ENCODE data around the gene SHLD2.
"Not testable (repeated sequence)": the region's sequence is repeated elsewhere in the genome, so short reads cannot be mapped to it uniquely, and the experiment has no call there.

The SHLD2 gene, protein sequence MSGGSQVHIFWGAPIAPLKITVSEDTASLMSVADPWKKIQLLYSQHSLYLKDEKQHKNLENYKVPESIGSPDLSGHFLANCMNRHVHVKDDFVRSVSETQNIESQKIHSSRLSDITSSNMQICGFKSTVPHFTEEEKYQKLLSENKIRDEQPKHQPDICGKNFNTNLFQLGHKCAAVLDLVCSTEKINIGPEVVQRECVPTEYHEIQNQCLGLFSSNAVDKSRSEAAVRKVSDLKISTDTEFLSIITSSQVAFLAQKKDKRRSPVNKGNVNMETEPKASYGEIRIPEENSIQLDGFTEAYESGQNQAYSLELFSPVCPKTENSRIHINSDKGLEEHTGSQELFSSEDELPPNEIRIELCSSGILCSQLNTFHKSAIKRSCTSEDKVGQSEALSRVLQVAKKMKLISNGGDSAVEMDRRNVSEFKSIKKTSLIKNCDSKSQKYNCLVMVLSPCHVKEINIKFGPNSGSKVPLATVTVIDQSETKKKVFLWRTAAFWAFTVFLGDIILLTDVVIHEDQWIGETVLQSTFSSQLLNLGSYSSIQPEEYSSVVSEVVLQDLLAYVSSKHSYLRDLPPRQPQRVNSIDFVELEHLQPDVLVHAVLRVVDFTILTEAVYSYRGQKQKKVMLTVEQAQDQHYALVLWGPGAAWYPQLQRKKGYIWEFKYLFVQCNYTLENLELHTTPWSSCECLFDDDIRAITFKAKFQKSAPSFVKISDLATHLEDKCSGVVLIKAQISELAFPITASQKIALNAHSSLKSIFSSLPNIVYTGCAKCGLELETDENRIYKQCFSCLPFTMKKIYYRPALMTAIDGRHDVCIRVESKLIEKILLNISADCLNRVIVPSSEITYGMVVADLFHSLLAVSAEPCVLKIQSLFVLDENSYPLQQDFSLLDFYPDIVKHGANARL

GRCh38 chr10:87094373-87095235 lies at the start of gene SHLD2, which contains the start of gene GLUD1:
TSS of gene SHLD2 (plus strand) at chr10:87095206. CDS start at chr10:87151355, 56,149 bp downstream.
TSS of gene GLUD1 (minus strand) at chr10:87094843. CDS start at chr10:87094769, 74 bp downstream.
- peak; percentile 81 for FAIRE-seq
- peak; percentile 74 for DNase-seq (ENCODE audit: extremely low spot score, insufficient read length, low read depth)

- FAIRE-seq (no peak), DNase-seq (ENCODE audit: extremely low spot score, insufficient read length, low read depth) (no peak)
Measured at GRCh38 chr10:87045434-87045938, 49.5 kb upstream of the SHLD2 start.

DNA sequence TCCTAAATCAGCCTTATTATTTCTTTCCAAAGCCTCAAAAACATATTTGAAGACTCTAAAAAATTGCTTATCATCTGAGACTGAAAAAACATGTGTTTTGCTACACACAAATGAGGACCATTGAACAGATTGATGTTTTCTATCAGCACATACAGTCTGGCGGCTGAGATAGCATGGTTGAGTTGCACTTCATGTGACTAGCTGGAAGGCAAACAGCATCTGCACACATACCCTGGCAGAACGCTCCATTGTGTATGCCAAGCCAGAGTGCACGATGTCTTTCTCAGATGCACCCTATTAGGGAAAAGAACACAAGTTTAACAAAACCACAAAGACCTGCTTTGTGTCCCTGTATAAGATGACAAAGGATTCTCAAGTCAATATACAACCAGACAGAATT lies 41.9 kb upstream of the SHLD2 start:
- DNase-seq (ENCODE audit: extremely low spot score, insufficient read length, low read depth) = no peak
- no peak for FAIRE-seq

DNA sequence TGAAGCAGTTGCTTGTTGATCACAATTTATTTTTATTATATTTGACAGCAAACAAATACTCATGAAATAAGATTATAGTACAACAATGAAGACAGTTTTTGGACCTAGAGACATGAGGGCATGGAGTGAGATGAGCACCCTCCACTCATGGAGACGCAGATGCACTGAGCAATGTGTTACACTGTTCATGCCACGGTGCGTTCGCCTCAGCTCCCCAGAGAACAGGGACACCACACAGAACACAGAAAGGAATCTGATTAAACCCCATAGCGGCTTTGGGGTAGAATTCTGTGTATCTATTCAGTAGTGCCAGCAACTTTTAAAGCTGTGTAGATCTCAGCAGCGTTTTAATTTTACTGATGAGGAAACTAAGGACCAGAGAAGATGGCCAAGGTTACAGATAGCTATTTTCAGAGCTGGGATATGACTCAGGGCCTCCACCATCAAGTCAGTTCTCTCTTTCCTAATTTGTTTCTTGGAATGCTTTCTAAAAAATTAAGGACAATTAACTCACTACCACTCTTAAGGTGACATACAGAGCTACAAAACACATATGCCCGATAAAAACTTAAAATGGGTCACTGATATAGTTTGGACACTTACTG lies 41.3 kb upstream of the SHLD2 start:
- DNase-seq (ENCODE audit: extremely low spot score, insufficient read length, low read depth) (no peak), FAIRE-seq (no peak)

DNA sequence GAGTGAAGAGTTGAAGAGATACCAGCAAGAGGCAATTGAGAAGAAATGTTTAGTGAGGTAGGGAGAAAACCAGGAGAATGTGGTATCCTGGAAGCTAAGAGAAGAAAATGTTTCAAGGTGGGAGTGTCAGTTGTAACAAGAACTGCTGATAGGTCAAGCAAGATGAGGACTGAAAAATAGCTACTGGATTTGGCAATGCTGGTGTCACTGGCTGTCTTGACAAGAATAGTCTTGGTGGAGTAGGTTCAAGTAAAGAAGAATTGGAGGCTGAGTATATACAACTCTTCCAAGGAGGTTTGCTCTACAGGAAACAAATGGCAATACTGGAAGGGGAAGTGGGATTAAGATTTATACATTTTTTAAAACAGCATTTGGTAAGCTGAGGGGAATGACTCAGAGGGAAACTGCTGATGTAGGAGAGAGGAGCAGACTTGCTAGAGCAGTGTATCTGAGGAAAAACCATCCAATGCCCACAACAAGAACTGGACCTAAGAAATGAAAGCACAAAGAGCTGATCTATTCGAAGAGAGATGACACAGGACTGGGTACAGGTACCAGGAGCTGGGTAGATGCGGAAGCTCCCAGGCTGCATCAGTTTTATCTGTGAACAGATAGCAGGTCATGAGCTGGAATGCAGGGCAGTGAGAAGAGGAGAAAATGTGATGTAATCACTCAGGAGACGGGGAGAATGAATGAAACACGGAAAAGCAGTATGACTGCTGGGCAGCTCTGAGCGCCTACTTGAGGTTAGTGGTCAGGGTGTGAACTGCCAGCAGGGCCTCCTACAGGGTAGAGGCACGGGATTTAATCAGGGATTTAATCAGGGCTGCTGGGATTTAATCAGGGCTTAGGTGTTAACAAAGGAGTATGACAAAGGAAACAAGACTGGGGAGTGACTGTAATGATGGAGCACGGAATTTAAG lies 40.4 kb upstream of the SHLD2 start:
- no peak for FAIRE-seq

GRCh38 chr10:87058171-87058570 lies 36.8 kb upstream of the SHLD2 start:
- DNase-seq (ENCODE audit: extremely low spot score, insufficient read length, low read depth) (no peak), FAIRE-seq (no peak)

More for the DNA sequence above, 40.4 kb upstream of the SHLD2 start:
- no peak for DNase-seq (ENCODE audit: extremely low spot score, insufficient read length, low read depth)

DNA sequence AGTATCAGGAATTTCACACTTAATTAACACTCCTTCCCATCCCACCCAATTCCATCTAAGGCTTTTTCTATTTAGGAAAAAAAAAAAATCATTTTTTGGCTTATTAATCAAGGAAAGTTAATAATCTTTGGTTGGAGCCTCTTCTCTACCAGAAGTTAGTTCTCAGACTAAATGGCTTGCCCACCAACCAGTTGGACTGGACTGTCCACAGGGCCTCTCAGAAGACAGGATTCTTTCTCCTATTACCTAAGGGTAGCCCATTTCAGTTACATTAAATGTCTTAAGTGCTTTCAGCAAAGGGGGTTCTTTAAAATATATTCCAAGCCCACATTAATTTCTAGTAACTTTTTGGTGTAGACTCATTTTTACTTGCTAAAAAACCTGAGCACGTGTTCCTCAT lies 35.6 kb upstream of the SHLD2 start:
- FAIRE-seq (no peak), DNase-seq (ENCODE audit: extremely low spot score, insufficient read length, low read depth) (no peak)

DNA sequence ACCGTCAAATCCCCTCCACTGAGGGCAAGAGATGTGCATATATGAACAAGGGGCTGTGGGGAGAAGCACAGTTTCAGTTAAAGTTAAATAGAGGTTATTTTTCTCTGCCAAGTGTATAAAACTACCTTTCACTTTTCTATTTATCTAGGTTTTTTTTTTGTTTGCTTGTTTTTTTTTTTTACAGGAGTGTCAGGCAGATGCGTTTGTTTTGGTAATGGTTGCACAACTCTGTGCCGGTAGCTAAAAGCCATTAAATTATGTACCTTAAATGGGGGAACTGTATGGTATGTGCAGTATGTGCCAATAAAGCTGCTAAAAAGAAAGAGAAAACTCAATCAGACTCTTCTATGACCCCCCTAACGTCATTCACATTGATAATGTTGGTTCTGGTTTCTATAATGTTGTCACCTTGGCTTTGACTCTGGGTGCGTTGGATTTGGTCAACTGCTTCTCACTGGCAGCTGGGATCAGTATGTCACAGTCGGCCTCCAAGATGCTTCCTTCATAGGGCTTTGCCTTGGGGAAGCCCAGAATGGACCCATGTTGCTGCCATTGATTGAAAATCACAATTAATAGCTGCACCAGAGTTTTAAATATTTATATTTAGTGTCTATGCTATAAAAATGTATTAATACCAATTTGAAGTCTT lies 34.6 kb upstream of the SHLD2 start:
- FAIRE-seq (no peak), DNase-seq (ENCODE audit: extremely low spot score, insufficient read length, low read depth) (no peak)

- DNase-seq (ENCODE audit: extremely low spot score, insufficient read length, low read depth) (no peak), FAIRE-seq (no peak)
Measured at GRCh38 chr10:87064651-87065050, 30.4 kb upstream of the SHLD2 start.

DNA sequence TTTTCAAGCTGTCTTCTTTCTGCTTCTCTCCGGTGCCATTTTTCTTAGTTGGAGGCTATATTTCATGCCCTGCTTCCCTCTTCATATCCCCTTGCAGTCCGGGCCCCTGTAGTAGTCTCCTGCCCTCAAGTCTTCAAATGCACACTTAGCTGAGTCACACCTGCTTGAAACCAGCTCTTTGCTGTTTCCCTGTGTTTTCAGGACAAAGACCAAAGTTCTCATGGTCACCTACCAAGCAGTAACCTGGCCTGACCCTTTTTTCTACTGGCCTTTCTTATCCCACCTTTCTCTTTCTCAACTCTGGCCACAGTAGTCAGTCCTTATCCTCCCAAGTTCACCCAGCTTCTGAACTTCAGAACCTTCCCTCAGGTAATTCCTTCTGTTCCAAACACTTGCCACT lies 28.8 kb upstream of the SHLD2 start:
- FAIRE-seq (no peak), DNase-seq (ENCODE audit: extremely low spot score, insufficient read length, low read depth) (no peak)

GRCh38 chr10:87066865-87067264 lies 28.1 kb upstream of the SHLD2 start:
- FAIRE-seq = no peak

DNA sequence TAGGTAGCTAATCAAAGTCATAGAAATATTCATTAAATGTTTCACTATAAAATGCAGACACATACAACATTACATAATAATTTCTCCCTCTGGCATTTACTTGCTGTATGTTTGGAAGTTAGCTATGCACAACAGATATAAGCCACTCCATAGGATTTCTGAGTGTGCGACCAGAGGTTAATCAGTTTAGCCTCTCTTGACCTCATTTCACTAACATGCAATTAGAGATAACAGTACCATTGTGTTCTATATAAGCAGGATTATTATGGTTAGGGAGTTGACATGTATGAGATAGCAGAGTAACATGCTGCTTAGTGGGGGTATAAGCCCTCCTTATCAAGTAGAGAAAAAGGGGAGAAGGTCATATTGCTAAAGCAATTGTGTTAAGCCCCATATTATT lies 26.7 kb upstream of the SHLD2 start:
- DNase-seq (ENCODE audit: extremely low spot score, insufficient read length, low read depth) = no peak
- FAIRE-seq = no peak

More at GRCh38 chr10:87066865-87067264, 28.1 kb upstream of the SHLD2 start:
- no peak for DNase-seq (ENCODE audit: extremely low spot score, insufficient read length, low read depth)

- no peak for DNase-seq (ENCODE audit: extremely low spot score, insufficient read length, low read depth)
- FAIRE-seq = no peak
Measured at GRCh38 chr10:87072449-87072848, 22.6 kb upstream of the SHLD2 start.

- DNase-seq (ENCODE audit: extremely low spot score, insufficient read length, low read depth); FAIRE-seq: not testable (repeated sequence)
Measured at GRCh38 chr10:87076421-87076820, 18.6 kb upstream of the SHLD2 start.

DNA sequence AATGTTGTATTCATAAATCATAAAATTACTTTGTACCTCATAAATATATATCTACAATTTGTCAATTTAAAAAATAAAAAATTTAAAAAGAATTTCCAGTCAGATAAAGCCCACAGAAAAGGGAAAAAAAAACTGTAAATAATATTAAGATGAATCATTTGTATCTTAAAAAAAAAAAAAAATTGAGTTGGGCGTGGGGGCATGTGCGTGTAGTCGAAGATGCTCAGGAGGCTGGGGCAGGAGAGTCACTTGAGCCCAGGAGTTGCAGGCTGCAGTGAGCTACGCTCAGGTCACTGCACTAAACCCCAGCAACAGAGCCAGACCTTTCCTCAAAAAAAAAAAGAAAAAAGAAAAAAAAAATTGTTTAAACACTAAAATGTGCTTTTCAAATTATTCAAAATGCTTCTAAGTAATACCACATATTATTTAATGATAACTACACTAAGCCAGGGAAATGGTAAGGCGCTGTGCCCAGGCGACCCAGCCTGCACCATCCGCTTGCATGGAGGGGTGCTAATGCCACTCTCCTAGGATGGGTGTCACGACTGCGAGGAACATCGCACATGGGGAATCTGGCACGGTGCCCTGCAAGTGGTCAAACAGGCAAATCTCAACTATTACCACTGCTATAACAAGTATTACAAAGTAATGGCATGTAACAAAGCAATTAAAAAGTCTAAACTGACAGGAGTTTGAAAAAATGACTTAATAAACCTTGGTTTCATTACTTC lies 15.7 kb upstream of the SHLD2 start:
- DNase-seq (ENCODE audit: extremely low spot score, insufficient read length, low read depth) = no peak

GRCh38 chr10:87080621-87081020 lies 14.4 kb upstream of the SHLD2 start:
- FAIRE-seq; DNase-seq (ENCODE audit: extremely low spot score, insufficient read length, low read depth): not testable (repeated sequence)

More for the DNA sequence above, 15.7 kb upstream of the SHLD2 start:
- no peak for FAIRE-seq

GRCh38 chr10:87081574-87081973 lies 13.4 kb upstream of the SHLD2 start:
- not testable (repeated sequence) for FAIRE-seq; DNase-seq (ENCODE audit: extremely low spot score, insufficient read length, low read depth)
